GM15510 (cell line): ENCODE results near the gene C3AR1.

Experiments used
- POLR2A ChIP-seq: IDR thresholded peaks from 3 replicates; pipeline ENCODE4 v1.6.1; 2011; ENCODE audit warnings: borderline replicate concordance; ENCODE audit not compliant: insufficient read length; ENCODE audit errors: extremely low read depth

The C3AR1 gene

DNA sequence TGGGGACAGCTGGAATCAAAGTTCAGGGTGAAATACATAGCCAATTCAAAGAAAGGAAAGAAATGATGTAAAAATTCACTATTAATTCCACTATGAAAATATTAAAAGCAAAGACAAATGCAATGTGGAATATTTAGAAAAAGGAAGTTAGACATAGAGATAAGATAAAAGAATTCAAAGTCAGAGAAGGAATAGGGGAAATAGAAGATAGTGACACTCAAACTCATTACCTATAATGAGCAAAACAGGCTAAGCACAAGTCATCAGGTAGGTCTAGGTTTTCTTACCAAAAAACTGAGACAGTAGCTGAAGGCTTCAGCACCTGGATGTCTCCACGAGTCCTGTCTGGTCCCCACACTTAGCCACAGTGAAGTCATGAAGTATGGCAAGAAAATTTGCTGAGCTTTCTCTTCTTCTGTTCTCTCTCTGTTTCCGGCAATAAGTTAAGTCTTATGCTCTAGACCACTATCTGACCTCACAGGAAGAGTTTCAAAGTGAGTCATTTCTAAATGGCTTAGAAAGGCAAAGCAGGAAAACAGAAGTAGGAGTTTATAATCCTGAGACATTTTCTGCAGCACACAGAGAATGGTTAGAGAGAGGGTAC, at the start of gene C3AR1:
Gene C3AR1 (minus strand): TSS at position 369 of the 604 bp plus-strand sequence. CDS start 6,174 bp downstream, outside the sequence.
- TF ChIP-seq POLR2A = no peak

GRCh38 chr12:8108808-8109398, 42.7 kb upstream of the C3AR1 start:
- no peak for TF ChIP-seq POLR2A

DNA sequence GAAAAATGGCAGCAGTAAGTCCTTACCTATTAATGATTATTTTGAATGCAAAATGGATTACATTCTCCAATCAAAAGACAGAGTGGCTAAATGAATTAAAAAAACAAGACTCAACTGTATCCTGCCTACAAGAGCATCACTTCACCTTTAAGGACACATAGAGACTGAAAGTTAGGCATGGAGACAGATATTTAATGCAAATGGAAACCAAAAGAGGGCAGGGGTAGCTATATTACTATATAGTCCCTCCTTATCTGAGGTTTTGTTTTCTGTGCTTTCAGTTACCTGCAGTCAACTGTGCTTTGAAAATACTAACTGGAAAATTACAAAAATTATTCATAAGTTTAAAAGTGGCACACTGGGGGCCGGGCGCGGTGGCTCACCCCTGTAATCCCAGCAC, 33.1 kb upstream of the C3AR1 start:
- TF ChIP-seq POLR2A = no peak

- no peak for TF ChIP-seq POLR2A
These were observed 30.2 kb upstream of the C3AR1 start for GRCh38 chr12:8096281-8096915.

GRCh38 chr12:8093291-8093690, 27.1 kb upstream of the C3AR1 start:
- no peak for TF ChIP-seq POLR2A

DNA sequence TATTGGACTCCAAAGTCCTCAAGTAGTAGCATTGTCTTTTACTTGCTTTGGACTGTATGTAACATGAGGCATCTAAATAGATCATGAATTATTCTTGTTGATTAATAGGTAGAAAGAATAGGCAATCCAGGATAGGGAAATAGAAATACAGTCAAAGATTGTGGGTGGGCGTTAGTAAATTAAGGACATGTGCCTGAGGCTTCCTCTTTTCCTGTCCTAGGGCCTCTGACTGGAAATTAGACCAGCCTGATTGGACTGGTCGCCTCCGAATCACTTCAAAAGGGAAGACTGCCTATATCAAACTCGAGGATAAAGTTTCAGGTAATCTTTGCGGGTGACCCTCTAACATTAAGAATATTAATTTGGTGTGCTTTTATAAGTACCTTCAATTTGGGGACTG, 23.6 kb upstream of the C3AR1 start:
- no peak for TF ChIP-seq POLR2A

DNA sequence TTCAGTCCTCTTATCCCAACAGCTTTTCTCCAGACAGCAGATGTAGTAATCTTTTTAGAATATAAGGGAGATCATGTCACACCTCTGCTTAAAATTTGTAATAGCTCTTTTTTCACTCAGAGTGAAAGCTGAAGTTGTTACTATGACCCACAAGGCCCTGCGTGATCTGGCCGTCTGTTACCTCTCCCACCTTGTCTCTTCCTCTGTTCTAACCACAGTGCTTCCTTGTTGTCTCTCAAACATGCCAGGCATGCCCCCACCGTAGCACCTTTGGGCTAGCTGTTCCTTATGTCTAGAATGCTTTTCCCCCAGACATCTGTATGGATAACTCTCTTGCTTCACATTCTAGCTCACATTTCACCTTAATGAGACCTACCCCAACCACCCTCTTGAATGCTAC, 22.4 kb upstream of the C3AR1 start:
- no peak for TF ChIP-seq POLR2A

- no peak for TF ChIP-seq POLR2A
These were observed 21.5 kb upstream of the C3AR1 start for GRCh38 chr12:8087666-8088065.

GRCh38 chr12:8082808-8083100, 16.6 kb upstream of the C3AR1 start:
- TF ChIP-seq POLR2A = no peak

DNA sequence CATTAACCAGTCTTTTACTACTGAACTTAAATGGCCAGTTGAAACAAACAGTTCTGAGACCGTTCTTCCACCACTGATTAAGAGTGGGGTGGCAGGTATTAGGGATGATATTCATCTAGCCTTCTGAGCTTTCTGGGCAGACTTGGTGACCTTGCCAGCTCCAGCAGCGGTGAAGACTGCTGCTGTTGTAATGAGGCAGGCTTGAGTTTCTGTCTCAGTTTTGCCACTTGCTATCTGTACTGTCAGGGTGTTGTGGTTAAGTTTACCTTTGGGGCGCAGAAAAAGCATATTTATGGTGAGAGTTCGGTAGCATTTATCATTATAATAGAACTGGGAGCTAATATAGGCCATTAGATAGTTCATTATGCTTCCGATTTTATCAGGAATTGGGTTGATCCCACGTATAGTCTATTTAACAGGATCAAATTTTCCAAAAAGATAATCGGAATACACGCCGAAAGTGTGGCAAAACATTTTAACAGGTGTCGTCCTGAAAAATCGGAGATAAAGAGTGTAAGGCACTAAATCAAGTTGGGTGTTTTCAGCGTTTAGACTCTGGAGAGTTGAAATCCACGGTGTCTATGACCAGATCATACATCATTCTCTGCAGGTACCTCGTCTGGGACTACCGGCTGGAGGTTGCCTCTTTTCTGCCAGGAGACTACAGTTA, 15.2 kb upstream of the C3AR1 start:
- no peak for TF ChIP-seq POLR2A

DNA sequence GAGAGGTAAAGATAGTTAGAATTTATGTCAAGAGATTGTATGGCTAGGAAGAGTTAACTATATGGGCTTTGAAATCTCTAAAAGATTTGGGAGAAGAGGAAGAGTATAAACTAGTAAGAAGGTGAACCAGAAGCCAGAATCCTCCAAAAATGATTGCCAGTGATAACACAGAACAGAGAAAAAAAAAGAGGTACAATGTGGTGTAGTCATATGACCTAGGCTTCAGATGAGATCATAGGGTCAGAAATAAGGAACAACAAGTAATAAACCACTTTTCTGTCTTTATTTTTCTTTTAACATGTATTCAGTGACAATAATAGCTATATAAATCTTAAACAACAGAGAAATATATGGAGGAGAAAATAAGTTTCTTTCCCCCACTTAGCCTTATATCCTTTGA, 14.0 kb upstream of the C3AR1 start:
- TF ChIP-seq POLR2A = no peak

DNA sequence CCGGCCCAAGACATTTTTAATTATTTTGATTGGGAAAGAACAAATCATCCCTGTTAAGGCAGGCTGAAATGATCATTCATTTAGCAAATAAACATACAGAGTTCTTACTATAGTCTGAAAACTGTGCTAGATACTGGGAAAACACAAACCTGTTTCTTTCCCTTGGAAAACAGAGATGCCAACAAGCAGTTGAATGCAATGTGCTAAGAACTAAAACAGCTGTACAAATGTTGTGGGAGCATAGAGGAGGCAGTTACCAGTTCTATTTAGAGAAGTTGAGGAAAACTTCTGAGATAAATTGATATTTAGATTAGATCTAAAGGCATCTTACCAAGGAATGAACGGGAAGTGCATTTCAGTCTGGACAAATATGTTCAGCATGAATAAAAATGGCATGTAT, 12.8 kb upstream of the C3AR1 start:
- no peak for TF ChIP-seq POLR2A

DNA sequence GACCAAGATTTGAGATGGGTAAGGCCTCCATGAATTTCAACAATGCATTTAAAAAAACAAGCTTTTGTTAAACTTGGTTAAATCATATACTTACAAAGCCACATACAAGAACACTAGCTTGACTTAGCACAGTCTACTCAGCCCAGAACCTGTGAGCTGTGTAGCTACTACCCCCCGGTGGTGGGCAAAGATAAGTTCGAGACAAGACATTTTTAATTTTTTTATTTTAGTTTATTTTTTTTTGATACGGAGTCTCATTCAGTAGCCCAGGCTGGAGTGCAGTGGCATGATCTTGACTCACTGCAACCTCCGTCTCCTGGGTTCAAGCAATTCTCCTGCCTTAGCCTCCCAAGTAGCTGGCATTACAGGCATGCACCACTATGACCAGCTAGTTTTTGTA, 12.2 kb upstream of the C3AR1 start:
- no peak for TF ChIP-seq POLR2A

DNA sequence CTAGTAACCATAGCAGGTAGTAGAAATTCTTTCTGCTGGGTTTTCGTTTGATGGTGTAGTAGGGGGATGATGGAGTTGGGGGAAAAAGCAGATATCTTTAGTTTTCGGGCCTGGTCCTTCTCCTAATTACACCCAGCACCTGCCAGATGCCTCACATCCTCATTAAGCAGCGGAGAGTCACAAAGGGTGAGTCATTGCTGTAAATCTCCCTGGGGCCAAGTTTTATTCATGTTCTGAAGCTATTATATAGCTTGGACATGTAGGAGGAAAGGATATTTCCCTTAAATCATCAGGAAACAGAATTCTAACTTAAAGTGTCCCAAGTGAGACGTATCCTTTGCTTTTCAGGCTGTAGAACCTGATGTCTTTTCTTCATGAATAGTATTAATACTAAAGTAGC, 11.0 kb upstream of the C3AR1 start:
- no peak for TF ChIP-seq POLR2A

- no peak for TF ChIP-seq POLR2A
These were observed 10.2 kb upstream of the C3AR1 start for GRCh38 chr12:8076366-8076765.

DNA sequence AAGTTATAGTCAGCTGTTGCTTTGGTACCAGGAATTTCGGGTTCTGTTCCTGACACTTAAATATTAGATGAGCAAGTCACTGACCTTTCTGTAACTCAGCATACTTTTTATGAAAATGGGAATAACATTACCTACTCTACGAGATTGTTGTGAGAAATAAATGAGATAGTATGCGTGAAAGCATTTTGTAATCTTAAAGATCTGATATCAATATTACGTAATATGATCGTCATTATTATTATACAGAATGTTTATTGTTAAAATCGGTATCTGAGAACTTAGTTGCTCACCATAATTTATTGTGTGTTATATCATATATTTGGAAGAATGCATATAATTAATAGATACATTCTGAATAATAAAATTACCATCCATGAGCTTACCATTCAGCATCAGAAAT, 9.8 kb upstream of the C3AR1 start:
- no peak for TF ChIP-seq POLR2A
